ENCODE measurements around the gene MTMR10. TPM values are rescaled to one million over a fixed set of nuclear protein-coding genes. Genes with fewer than 3 reads are reported as not detected.

MTMR10 gene
- total RNA-seq, 2 donors from 2014 or later = 12.4 to 16.2 TPM

GRCh38 chr15:31037731-31038477 lies 46.5 kb upstream of the MTMR10 start:
- TF ChIP-seq, protein P1, sequence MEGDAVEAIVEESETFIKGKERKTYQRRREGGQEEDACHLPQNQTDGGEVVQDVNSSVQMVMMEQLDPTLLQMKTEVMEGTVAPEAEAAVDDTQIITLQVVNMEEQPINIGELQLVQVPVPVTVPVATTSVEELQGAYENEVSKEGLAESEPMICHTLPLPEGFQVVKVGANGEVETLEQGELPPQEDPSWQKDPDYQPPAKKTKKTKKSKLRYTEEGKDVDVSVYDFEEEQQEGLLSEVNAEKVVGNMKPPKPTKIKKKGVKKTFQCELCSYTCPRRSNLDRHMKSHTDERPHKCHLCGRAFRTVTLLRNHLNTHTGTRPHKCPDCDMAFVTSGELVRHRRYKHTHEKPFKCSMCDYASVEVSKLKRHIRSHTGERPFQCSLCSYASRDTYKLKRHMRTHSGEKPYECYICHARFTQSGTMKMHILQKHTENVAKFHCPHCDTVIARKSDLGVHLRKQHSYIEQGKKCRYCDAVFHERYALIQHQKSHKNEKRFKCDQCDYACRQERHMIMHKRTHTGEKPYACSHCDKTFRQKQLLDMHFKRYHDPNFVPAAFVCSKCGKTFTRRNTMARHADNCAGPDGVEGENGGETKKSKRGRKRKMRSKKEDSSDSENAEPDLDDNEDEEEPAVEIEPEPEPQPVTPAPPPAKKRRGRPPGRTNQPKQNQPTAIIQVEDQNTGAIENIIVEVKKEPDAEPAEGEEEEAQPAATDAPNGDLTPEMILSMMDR (conservative IDR thresholded peaks at IDR 0.05) = no peak
- Mint-ChIP-seq H3K27ac (no peak overlapping the region), H3K9me3 (no peaks in the 10 kb centered on the region), H3K36me3 (ENCODE audit: low read depth) (no peaks in the 10 kb centered on the region), H3K4me1 (peaks cover 13% of the 10 kb centered on the region), H3K27me3 (ENCODE audit: insufficient read depth) (no peaks in the 10 kb centered on the region), H3K4me3 (no peak overlapping the region)
- Histone ChIP-seq H3K36me3 (ENCODE audit: control insufficient read depth, insufficient read depth, low read length) (no peaks in the 10 kb centered on the region), H3K9me3 (ENCODE audit: control insufficient read depth, low read length) (no peaks in the 10 kb centered on the region), H3K4me3 (ENCODE audit: low read length) (no peak overlapping the region), H3K27ac (ENCODE audit: low read depth, low read length) (no peak overlapping the region), H3K4me1 (ENCODE audit: control insufficient read depth, insufficient read depth, low read length) (no peaks in the 10 kb centered on the region), H3K27me3 (ENCODE audit: control insufficient read depth, insufficient read depth, low read length, poor library complexity, severe bottlenecking) (no peaks in the 10 kb centered on the region), H3K9ac (ENCODE audit: extremely low read depth, low read length, poor library complexity, severe bottlenecking) (no peak overlapping the region)
- WGBS, 2 experiments (ENCODE audit: insufficient coverage in 1 of 2, insufficient read length in 1 of 2) = 93 to 96% methylated on average over 5 to 10 of the region's 10 CpGs
- DNase-seq = no peak

DNA sequence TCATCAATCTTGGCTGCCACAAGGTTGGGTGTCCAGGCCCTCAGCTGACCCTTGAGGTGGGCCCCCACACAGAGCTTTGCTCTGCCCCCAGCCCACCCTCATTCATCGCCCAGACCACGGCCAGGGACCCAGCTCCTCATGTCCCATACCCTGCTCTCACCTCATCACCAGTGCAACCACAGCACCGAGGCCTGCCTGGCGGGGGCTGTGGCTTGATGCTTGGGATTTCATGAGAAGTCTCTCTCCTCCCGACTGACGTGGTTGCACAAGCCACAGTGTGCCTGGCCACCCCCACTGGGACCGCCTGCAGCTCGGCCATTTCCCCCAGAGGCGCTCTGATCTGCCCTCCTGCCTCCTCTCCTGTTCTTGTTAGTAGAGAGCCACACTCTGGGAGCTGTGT lies 45.4 kb upstream of the MTMR10 start:
- Mint-ChIP-seq H3K4me3 (no peak overlapping the region), H3K27me3 (ENCODE audit: insufficient read depth) (no peaks in the 10 kb centered on the region), H3K9me3 (no peaks in the 10 kb centered on the region), H3K36me3 (ENCODE audit: low read depth) (no peaks in the 10 kb centered on the region), H3K4me1 (peaks cover 6% of the 10 kb centered on the region), H3K27ac (no peak overlapping the region)
- Histone ChIP-seq H3K9ac (ENCODE audit: extremely low read depth, low read length, poor library complexity, severe bottlenecking) (no peak overlapping the region), H3K4me3 (ENCODE audit: low read length) (no peak overlapping the region), H3K4me1 (ENCODE audit: control insufficient read depth, insufficient read depth, low read length) (no peaks in the 10 kb centered on the region), H3K9me3 (ENCODE audit: control insufficient read depth, low read length) (no peaks in the 10 kb centered on the region), H3K36me3 (ENCODE audit: control insufficient read depth, insufficient read depth, low read length) (no peaks in the 10 kb centered on the region), H3K27me3 (ENCODE audit: control insufficient read depth, insufficient read depth, low read length, poor library complexity, severe bottlenecking) (no peaks in the 10 kb centered on the region), H3K27ac (ENCODE audit: low read depth, low read length) (no peak overlapping the region)
- no peak for DNase-seq
- WGBS, 2 experiments (ENCODE audit: insufficient coverage in 1 of 2, insufficient read length in 1 of 2) = 89 to 100% methylated on average over 2 to 9 of the region's 9 CpGs
- TF ChIP-seq, protein P1 (conservative IDR thresholded peaks at IDR 0.05) = no peak

DNA sequence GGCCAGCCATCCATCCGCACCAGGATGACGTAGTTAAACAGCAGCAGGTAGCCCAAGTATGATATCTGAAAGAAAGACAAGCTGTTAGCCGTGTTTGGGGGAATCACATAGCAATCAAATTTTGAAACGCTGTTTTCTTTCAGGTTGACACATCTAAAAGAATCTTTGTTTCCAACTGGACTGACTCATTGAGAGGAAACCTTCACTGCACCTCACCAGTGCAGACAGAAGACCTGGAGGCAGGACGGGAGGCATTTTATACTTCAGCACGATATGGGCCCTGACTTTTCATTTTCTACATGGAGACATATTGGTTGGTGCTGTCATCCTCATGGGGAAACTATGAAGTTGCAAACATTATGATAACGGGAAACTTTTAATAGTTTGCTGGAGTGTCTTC lies 44.2 kb upstream of the MTMR10 start:
- Mint-ChIP-seq H3K4me3 (no peak overlapping the region), H3K36me3 (ENCODE audit: low read depth) (no peaks in the 10 kb centered on the region), H3K27ac (no peak overlapping the region), H3K4me1 (peaks cover 6% of the 10 kb centered on the region), H3K27me3 (ENCODE audit: insufficient read depth) (no peaks in the 10 kb centered on the region), H3K9me3 (no peaks in the 10 kb centered on the region)
- DNase-seq = no peak
- no peaks in the 10 kb centered on the region for H3K4me1 ChIP-seq (ENCODE audit: control insufficient read depth, insufficient read depth, low read length)
- H3K9me3 ChIP-seq (ENCODE audit: control insufficient read depth, low read length) = no peaks in the 10 kb centered on the region
- TF ChIP-seq, protein P1 (conservative IDR thresholded peaks at IDR 0.05) = no peak
- no peak overlapping the region for H3K4me3 ChIP-seq (ENCODE audit: low read length)
- no peaks in the 10 kb centered on the region for H3K27me3 ChIP-seq (ENCODE audit: control insufficient read depth, insufficient read depth, low read length, poor library complexity, severe bottlenecking)
- no peak overlapping the region for H3K27ac ChIP-seq (ENCODE audit: low read depth, low read length)
- WGBS, 2 experiments (ENCODE audit: insufficient coverage in 1 of 2, insufficient read length in 1 of 2) = 92 to 96% methylated on average over 7 of the region's 7 CpGs
- no peaks in the 10 kb centered on the region for H3K36me3 ChIP-seq (ENCODE audit: control insufficient read depth, insufficient read depth, low read length)
- H3K9ac ChIP-seq (ENCODE audit: extremely low read depth, low read length, poor library complexity, severe bottlenecking) = no peak overlapping the region
